ENCODE results near the gene SLC25A53.

The SLC25A53 gene

GRCh38 chrX:104193485-104193884, 36.7 kb upstream of the SLC25A53 start:
- Histone ChIP-seq H3K9me3 (ENCODE audit: control insufficient read depth, insufficient read depth, low read depth, low read length) (no peaks in the 10 kb centered on the region), H3K4me3 (ENCODE audit: low read depth, low read length) (no peak overlapping the region), H3K36me3 (ENCODE audit: control insufficient read depth in 2 of 2, insufficient read depth in 1 of 2, low read length in 2 of 2) (peaks cover 5 to 57% of the 10 kb centered on the region in 2 experiments), H3K4me1 (ENCODE audit: control insufficient read depth, insufficient read depth, low read length) (no peaks in the 10 kb centered on the region), H3K27ac (ENCODE audit: extremely low read depth, low read depth, low read length) (no peak overlapping the region)
- ChIA-PET CTCF (interaction anchor here (0.9 to 6.9 kb wide), 2 partner anchors 9 to 76 kb away, joined by 3 to 113 read pairs; no protein-coding TSS in a partner anchor), POLR2A (no interaction called here)
- TF ChIP-seq ZNF561 (tag by site-specific recombination; IDR thresholded peaks at IDR 0.05; ENCODE audit: borderline replicate concordance), result no peak
- TF ChIP-seq ZNF530 (tag by site-specific recombination; IDR thresholded peaks at IDR 0.05; ENCODE audit: low read depth), result no peak
- no peak for TF ChIP-seq TRIM28 (IDR thresholded peaks at IDR 0.05; ENCODE audit: borderline replicate concordance, low read length)
- no peak for TF ChIP-seq ZNF664 (tag by site-specific recombination; IDR thresholded peaks at IDR 0.05)

- Histone ChIP-seq H3K36me3 (ENCODE audit: control insufficient read depth in 2 of 2, insufficient read depth in 1 of 2, low read length in 2 of 2) (peaks cover 14 to 70% of the 10 kb centered on the region in 2 experiments), H3K4me1 (ENCODE audit: control insufficient read depth, insufficient read depth, low read length) (no peaks in the 10 kb centered on the region), H3K4me3 (ENCODE audit: low read depth, low read length) (no peak overlapping the region), H3K9me3 (ENCODE audit: control insufficient read depth, insufficient read depth, low read depth, low read length) (no peaks in the 10 kb centered on the region), H3K27ac (ENCODE audit: extremely low read depth, low read depth, low read length) (no peak overlapping the region)
- no peak for TF ChIP-seq ZNF2 (tag by site-specific recombination; IDR thresholded peaks at IDR 0.05)
- POLR2A ChIA-PET, result no interaction called here
- CTCF ChIA-PET, result interaction anchor here (1.3 kb wide), 1 partner anchor 46 kb away, joined by 3 read pairs; no protein-coding TSS in a partner anchor
Measured at GRCh38 chrX:104189837-104190236, 33.0 kb upstream of the SLC25A53 start.

GRCh38 chrX:104187931-104188330, 31.1 kb upstream of the SLC25A53 start:
- Histone ChIP-seq H3K4me3 (ENCODE audit: low read depth, low read length) (no peak overlapping the region), H3K36me3 (ENCODE audit: control insufficient read depth in 2 of 2, insufficient read depth in 1 of 2, low read length in 2 of 2) (peaks cover 19 to 76% of the 10 kb centered on the region in 2 experiments), H3K9me3 (ENCODE audit: control insufficient read depth, insufficient read depth, low read depth, low read length) (no peaks in the 10 kb centered on the region), H3K4me1 (ENCODE audit: control insufficient read depth, insufficient read depth, low read length) (no peaks in the 10 kb centered on the region), H3K27ac (ENCODE audit: extremely low read depth, low read depth, low read length) (no peak overlapping the region)
- ChIA-PET CTCF (interaction anchor here (0.7 to 3.4 kb wide), 3 partner anchors 8 to 1043 kb away, joined by 3 to 20 read pairs (median 3); no protein-coding TSS in a partner anchor), POLR2A (no interaction called here)
- no peak for TF ChIP-seq KLF1 (tag by site-specific recombination; IDR thresholded peaks at IDR 0.05)
- TF ChIP-seq PBX3 (CRISPR knock-in tag; IDR thresholded peaks at IDR 0.05), result no peak
- no peak for TF ChIP-seq ZNF777 (tag by site-specific recombination; IDR thresholded peaks at IDR 0.05; ENCODE audit: borderline replicate concordance)
- TF ChIP-seq KLF16 (tag by site-specific recombination; IDR thresholded peaks at IDR 0.05), result no peak
- no peak for TF ChIP-seq ZEB2 (tag by site-specific recombination; IDR thresholded peaks at IDR 0.05)
- no peak for TF ChIP-seq ZNF324 (tag by site-specific recombination; IDR thresholded peaks at IDR 0.05)
- TF ChIP-seq ZFP41 (tag by site-specific recombination; IDR thresholded peaks at IDR 0.05; ENCODE audit: borderline replicate concordance), result no peak
- no peak for TF ChIP-seq ZNF140 (tag by site-specific recombination; IDR thresholded peaks at IDR 0.05)
- TF ChIP-seq FEZF1 (tag by site-specific recombination; IDR thresholded peaks at IDR 0.05), result no peak
- no peak for TF ChIP-seq ZNF426 (tag by site-specific recombination; IDR thresholded peaks at IDR 0.05)
- TF ChIP-seq KLF17 (tag by site-specific recombination; IDR thresholded peaks at IDR 0.05), result no peak
- TF ChIP-seq ZNF645 (tag by site-specific recombination; IDR thresholded peaks at IDR 0.05), result no peak
- TF ChIP-seq ZSCAN30 (tag by site-specific recombination; IDR thresholded peaks at IDR 0.05), result no peak

All from HEK293 (cell line).